GM23248 (cell line): ENCODE measurements around the gene MPZL1.

ENCODE experiments used
- EZH2 ChIP-seq: fragments of 200-600 bp; sonication (generic); IDR thresholded peaks from 2 replicates; pipeline ENCODE4 v1.6.1; 2018; ENCODE audit warnings: antibody characterized with exemption, mild to moderate bottlenecking; ENCODE audit not compliant: insufficient read depth, poor library complexity, severe bottlenecking
- EZH2phosphoT487 ChIP-seq: fragments of 200-600 bp; sonication (generic); IDR thresholded peaks from 2 replicates; pipeline ENCODE4 v1.6.1; 2018; ENCODE audit warnings: antibody characterized with exemption, moderate library complexity, mild to moderate bottlenecking, low read depth; ENCODE audit not compliant: insufficient read depth

DNA sequence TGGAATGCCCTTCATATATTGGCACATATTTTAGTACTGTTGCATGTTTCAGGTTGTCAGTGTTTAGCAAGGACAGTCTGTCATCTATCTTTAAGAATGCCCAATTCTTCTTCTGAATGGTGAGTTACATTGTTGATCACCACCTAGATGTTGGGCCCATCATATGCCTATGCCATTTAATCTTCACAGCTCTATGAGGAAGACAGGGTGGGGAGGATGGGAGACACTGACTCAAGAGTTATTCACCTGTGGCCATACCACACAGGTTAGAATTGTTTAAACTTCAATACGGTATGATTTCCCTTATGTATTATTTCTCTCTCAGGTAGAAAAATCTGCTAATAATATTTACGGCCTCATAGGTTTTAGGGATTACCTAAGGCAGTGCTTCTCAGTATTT lies 44.8 kb downstream of the MPZL1 start:
- TF ChIP-seq EZH2 (no peak), EZH2phosphoT487 (no peak)
